GM12873 (cell line): ENCODE measurements around the gene TMTC1.

Experiments
- CTCF ChIP-seq: IDR thresholded peaks from 2 replicates; pipeline ENCODE4 v1.5.1; 2012; ENCODE audit warnings: low read depth, mild to moderate bottlenecking, moderate library complexity, low read length, control low read depth; ENCODE audit not compliant: insufficient read depth; ENCODE audit errors: missing control alignments

The TMTC1 gene

GRCh38 chr12:29792132-29792531 lies 8.4 kb upstream of the TMTC1 start:
- no peak for TF ChIP-seq CTCF

GRCh38 chr12:29782871-29783772 lies 620 bp downstream of the TMTC1 start:
- TF ChIP-seq CTCF = no peak

- TF ChIP-seq CTCF = no peak
Measured at GRCh38 chr12:29782285-29782870, 1.4 kb downstream of the TMTC1 start.

GRCh38 chr12:29781705-29782266 lies 2.0 kb downstream of the TMTC1 start:
- no peak for TF ChIP-seq CTCF

- no peak for TF ChIP-seq CTCF
Measured at GRCh38 chr12:29781188-29781587, 2.6 kb downstream of the TMTC1 start.

GRCh38 chr12:29780084-29780483 lies 3.7 kb downstream of the TMTC1 start:
- no peak for TF ChIP-seq CTCF

GRCh38 chr12:29778531-29778930 lies 5.2 kb downstream of the TMTC1 start:
- TF ChIP-seq CTCF = no peak
